ENCODE measurements around the gene GPX4.

Gene GPX4

DNA sequence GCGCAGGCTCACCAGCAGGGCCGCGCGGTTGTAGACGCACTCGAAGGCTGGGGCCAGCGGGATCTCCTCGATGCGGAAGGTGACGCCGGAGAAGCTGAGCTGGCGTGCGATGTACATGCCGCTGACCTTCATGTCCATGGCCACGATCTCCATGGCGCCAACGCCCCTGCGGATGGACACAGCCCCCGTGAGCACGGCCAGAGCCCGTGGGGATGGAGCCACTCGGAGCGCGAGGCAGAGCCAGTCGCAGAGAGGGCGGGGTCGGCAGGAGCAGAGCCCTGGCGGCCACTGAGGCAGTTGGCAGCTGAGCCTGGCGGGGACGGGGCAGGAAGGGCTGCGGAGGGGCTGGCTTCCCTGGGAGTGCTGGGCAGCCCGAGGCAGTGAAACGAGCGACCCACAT, 15.2 kb downstream of the GPX4 start:
- Histone ChIP-seq H3K9me3 (ENCODE audit: severe bottlenecking) (no peaks in the 10 kb centered on the region), H3K27me3 (ENCODE audit: insufficient read depth, poor library complexity, severe bottlenecking) (no peaks in the 10 kb centered on the region), H3K36me3 (ENCODE audit: low read depth) (peaks cover 91% of the 10 kb centered on the region), H3K4me1 (ENCODE audit: insufficient read depth, poor library complexity, severe bottlenecking) (no peaks in the 10 kb centered on the region), H3K4me3 (ENCODE audit: severe bottlenecking) (no peak overlapping the region), H3K27ac (ENCODE audit: poor library complexity, severe bottlenecking) (no peak overlapping the region)
- TF ChIP-seq, protein P1, sequence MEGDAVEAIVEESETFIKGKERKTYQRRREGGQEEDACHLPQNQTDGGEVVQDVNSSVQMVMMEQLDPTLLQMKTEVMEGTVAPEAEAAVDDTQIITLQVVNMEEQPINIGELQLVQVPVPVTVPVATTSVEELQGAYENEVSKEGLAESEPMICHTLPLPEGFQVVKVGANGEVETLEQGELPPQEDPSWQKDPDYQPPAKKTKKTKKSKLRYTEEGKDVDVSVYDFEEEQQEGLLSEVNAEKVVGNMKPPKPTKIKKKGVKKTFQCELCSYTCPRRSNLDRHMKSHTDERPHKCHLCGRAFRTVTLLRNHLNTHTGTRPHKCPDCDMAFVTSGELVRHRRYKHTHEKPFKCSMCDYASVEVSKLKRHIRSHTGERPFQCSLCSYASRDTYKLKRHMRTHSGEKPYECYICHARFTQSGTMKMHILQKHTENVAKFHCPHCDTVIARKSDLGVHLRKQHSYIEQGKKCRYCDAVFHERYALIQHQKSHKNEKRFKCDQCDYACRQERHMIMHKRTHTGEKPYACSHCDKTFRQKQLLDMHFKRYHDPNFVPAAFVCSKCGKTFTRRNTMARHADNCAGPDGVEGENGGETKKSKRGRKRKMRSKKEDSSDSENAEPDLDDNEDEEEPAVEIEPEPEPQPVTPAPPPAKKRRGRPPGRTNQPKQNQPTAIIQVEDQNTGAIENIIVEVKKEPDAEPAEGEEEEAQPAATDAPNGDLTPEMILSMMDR (IDR thresholded peaks at IDR 0.05; ENCODE audit: poor library complexity, severe bottlenecking) = no peak
- DNase-seq (ENCODE audit: low spot score) = peak; percentile 60
- no peak for ATAC-seq (ENCODE audit: low read depth)

GRCh38 chr19:1119475-1120217, 15.9 kb downstream of the GPX4 start:
- H3K9me3 ChIP-seq (ENCODE audit: severe bottlenecking) = no peaks in the 10 kb centered on the region
- no peak overlapping the region for H3K4me3 ChIP-seq (ENCODE audit: severe bottlenecking)
- no peaks in the 10 kb centered on the region for H3K27me3 ChIP-seq (ENCODE audit: insufficient read depth, poor library complexity, severe bottlenecking)
- TF ChIP-seq, protein P1 (IDR thresholded peaks at IDR 0.05; ENCODE audit: poor library complexity, severe bottlenecking) = no peak
- ATAC-seq (ENCODE audit: low read depth) = no peak
- H3K27ac ChIP-seq (ENCODE audit: poor library complexity, severe bottlenecking) = no peak overlapping the region
- peaks cover 91% of the 10 kb centered on the region for H3K36me3 ChIP-seq (ENCODE audit: low read depth)
- H3K4me1 ChIP-seq (ENCODE audit: insufficient read depth, poor library complexity, severe bottlenecking) = no peaks in the 10 kb centered on the region
- DNase-seq (ENCODE audit: low spot score) = peak; percentile 63

- Histone ChIP-seq H3K4me3 (ENCODE audit: severe bottlenecking) (no peak overlapping the region), H3K4me1 (ENCODE audit: insufficient read depth, poor library complexity, severe bottlenecking) (no peaks in the 10 kb centered on the region), H3K27me3 (ENCODE audit: insufficient read depth, poor library complexity, severe bottlenecking) (no peaks in the 10 kb centered on the region), H3K9me3 (ENCODE audit: severe bottlenecking) (no peaks in the 10 kb centered on the region), H3K27ac (ENCODE audit: poor library complexity, severe bottlenecking) (no peak overlapping the region), H3K36me3 (ENCODE audit: low read depth) (peaks cover 93% of the 10 kb centered on the region)
- TF ChIP-seq, protein P1 (IDR thresholded peaks at IDR 0.05; ENCODE audit: poor library complexity, severe bottlenecking) = no peak
- DNase-seq (ENCODE audit: low spot score) (no peak), ATAC-seq (ENCODE audit: low read depth) (no peak)
Measured at GRCh38 chr19:1121395-1121794, 17.6 kb downstream of the GPX4 start.

DNA sequence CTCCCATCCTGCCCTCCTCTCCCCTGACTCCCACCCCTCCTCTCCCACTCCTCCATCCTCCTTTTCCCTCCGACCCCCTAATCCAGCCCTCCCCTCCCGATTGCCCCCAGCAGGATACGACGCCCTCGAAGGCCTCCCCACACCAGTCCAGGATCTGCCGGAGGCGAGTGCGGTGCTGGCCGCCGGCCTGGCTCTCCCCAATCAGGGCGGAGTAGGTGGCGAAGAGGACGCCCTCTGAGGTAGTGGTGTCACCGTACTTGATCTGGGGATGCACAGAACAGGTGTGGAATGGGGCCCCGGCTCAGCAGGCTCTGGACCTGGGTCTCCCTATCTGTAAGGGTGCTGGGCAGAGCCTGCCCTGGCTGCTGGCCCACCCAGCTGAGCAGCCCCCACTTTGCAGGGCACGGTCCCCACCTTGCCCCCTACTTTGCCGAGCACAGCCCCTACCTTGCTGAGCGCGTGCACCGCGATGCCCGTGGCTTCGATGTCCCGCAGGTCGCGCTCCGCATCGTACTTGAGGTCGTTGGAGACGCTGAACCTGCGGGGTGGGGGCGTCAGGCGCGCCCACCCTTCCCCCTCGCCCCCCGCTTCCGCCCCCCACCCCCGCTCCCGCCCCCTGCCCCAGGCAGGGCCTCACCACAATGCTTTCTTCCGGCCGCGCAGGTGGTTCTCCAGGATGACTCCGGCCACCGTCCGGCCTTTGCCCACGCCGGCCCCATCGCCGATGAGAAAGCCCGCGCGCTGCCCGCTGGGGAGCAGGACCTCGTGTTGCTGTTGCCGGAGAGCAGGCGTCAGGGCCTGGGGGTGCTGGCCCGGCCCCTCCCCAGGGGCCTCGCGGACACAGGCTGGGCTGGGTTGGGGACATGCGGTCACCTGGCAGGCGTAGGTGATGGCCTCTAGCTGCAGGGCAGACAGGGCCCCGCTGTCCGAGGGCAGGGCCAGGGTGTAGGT, 18.5 kb downstream of the GPX4 start:
- no peaks in the 10 kb centered on the region for H3K27me3 ChIP-seq (ENCODE audit: insufficient read depth, poor library complexity, severe bottlenecking)
- H3K27ac ChIP-seq (ENCODE audit: poor library complexity, severe bottlenecking) = no peak overlapping the region
- no peaks in the 10 kb centered on the region for H3K4me1 ChIP-seq (ENCODE audit: insufficient read depth, poor library complexity, severe bottlenecking)
- no peak overlapping the region for H3K4me3 ChIP-seq (ENCODE audit: severe bottlenecking)
- H3K9me3 ChIP-seq (ENCODE audit: severe bottlenecking) = no peaks in the 10 kb centered on the region
- TF ChIP-seq, protein P1 (IDR thresholded peaks at IDR 0.05; ENCODE audit: poor library complexity, severe bottlenecking) = no peak
- ATAC-seq (ENCODE audit: low read depth) (no peak), DNase-seq (ENCODE audit: low spot score) (peak; percentile 37)
- peaks cover 93% of the 10 kb centered on the region for H3K36me3 ChIP-seq (ENCODE audit: low read depth)
